HFFc6 (cell line): Measurements from ENCODE around the gene GPC5. TPM values are rescaled to one million over a fixed set of nuclear protein-coding genes. Genes with fewer than 3 reads are reported as not detected.

ENCODE experiments used
- DNase-seq: peaks from one replicate; pipeline ENCODE4 v3.0.0-alpha.2; 2018
- H3K27ac Mint-ChIP-seq: 2 replicates; pipeline ENCODE4 v1.8.0; 2020; ENCODE audit warnings: mild to moderate bottlenecking, mixed read lengths
- H3K27me3 Mint-ChIP-seq: 2 replicates; pipeline ENCODE4 v1.8.0; 2021; ENCODE audit warnings: mild to moderate bottlenecking, moderate library complexity, mixed read lengths; ENCODE audit not compliant: insufficient read depth
- H3K36me3 Mint-ChIP-seq: 2 replicates; pipeline ENCODE4 v1.8.0; 2021; ENCODE audit warnings: low read depth, mixed read lengths
- H3K4me1 Mint-ChIP-seq: 2 replicates; pipeline ENCODE4 v1.8.0; 2020; ENCODE audit warnings: low read depth, mixed read lengths
- H3K4me3 Mint-ChIP-seq: 2 replicates; pipeline ENCODE4 v1.8.0; 2020; ENCODE audit warnings: mild to moderate bottlenecking, moderate library complexity, mixed read lengths
- H3K9me3 Mint-ChIP-seq: 2 replicates; pipeline ENCODE4 v1.8.0; 2020; ENCODE audit warnings: mild to moderate bottlenecking, mixed read lengths
- total RNA-seq, 6 experiments: library from RNA; stranded (reverse); fragmentation: NEBNext Ultra II Directional; extraction: Animal tissue kit (Norgen Biotek cat#: 25700); gene quantifications; 2 replicates in 1 of 6; 3 replicates in 5 of 6; pipeline ENCODE4 v1.2.3, GENCODE V29; 2021
- TF ChIP-seq, protein P1 (sequence below): fragments of 200-600 bp; sonication (generic); IDR thresholded peaks from 2 replicates; pipeline ENCODE4 v1.5.0; 2021; ENCODE audit warnings: antibody characterized with exemption, mild to moderate bottlenecking

The GPC5 gene
- total RNA-seq, 6 experiments from 2014 or later, result 0.06 TPM; not detected in 5

DNA sequence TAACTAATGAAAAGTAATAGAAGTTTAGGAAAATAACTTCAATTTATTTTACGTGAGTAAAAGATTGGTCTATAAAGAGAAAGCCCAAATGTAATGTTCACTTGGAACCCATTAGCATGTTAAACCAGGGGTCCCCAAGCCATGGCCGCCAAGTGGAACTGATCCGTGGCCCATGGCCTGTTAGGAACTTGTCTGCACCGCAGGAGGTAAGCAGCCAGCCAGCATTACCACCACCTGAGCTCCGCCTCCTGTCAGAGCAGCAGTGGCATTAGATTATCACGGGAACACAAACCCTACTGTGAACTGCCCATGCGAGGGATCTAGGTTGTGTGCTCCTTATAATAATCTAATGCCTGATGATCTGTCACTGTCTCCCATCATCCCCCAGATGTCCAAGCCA, 1009.4 kb downstream of the GPC5 start:
- H3K4me1 Mint-ChIP-seq, result no peaks in the 10 kb centered on the region
- H3K9me3 Mint-ChIP-seq, result 0 out of 2 replicates have a peak, but pooled peaks cover 3% of the 10 kb centered on the region
- no peak for DNase-seq
- no peak overlapping the region for H3K27ac Mint-ChIP-seq
- TF ChIP-seq, protein P1, sequence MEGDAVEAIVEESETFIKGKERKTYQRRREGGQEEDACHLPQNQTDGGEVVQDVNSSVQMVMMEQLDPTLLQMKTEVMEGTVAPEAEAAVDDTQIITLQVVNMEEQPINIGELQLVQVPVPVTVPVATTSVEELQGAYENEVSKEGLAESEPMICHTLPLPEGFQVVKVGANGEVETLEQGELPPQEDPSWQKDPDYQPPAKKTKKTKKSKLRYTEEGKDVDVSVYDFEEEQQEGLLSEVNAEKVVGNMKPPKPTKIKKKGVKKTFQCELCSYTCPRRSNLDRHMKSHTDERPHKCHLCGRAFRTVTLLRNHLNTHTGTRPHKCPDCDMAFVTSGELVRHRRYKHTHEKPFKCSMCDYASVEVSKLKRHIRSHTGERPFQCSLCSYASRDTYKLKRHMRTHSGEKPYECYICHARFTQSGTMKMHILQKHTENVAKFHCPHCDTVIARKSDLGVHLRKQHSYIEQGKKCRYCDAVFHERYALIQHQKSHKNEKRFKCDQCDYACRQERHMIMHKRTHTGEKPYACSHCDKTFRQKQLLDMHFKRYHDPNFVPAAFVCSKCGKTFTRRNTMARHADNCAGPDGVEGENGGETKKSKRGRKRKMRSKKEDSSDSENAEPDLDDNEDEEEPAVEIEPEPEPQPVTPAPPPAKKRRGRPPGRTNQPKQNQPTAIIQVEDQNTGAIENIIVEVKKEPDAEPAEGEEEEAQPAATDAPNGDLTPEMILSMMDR, result no peak
- no peaks in the 10 kb centered on the region for H3K36me3 Mint-ChIP-seq
- no peaks in the 10 kb centered on the region for H3K27me3 Mint-ChIP-seq
- H3K4me3 Mint-ChIP-seq, result no peak overlapping the region

DNA sequence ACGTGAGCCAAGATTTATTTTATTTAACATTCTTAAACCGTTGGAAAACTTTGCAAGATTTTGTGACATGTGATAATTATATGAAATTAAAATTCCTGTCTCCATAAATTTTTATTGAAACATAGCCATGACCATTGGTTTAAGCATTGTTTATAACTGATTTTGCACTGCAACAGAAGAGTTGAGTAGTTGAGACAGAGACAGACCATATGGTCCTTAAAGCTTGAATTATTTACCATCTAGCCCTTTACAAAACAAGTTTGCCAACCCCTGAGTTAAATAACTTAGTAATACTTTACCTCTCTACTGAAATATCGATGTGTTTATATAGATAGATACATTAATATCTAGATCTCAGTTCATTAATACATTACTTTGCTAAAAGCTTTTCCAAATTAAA, 1014.1 kb downstream of the GPC5 start:
- H3K36me3 Mint-ChIP-seq, result no peaks in the 10 kb centered on the region; the same call in 1 of the 2 replicates
- no peak for DNase-seq
- peaks cover 35% of the 10 kb centered on the region for H3K9me3 Mint-ChIP-seq
- no peaks in the 10 kb centered on the region for H3K4me1 Mint-ChIP-seq
- no peak overlapping the region for H3K4me3 Mint-ChIP-seq
- TF ChIP-seq, protein P1, result no peak
- no peak overlapping the region for H3K27ac Mint-ChIP-seq
- H3K27me3 Mint-ChIP-seq, result peaks cover 3% of the 10 kb centered on the region; the same call in 1 of the 2 replicates

DNA sequence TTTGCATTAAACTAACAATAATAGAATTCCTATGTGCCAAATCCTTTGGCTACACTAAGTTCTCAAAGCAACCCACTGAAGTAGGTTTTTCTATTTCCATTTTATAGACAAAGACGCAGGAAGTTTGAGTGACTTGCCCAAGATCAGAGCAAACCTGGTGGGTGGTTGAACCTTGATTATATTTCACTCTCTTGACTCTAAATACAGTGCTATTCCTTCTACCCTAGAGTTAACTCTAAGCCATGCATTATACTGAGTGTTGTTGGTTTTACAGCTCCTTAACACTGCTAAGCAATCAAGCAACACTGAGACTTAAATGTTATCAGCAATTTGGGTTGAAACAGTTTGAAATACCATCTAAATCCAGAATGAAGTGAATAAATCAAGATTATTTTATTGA, 1014.6 kb downstream of the GPC5 start:
- Mint-ChIP-seq H3K4me1 (no peaks in the 10 kb centered on the region), H3K27ac (no peak overlapping the region), H3K4me3 (no peak overlapping the region), H3K36me3 (no peaks in the 10 kb centered on the region; the same call in 1 of the 2 replicates), H3K27me3 (peaks cover 3% of the 10 kb centered on the region; the same call in 1 of the 2 replicates), H3K9me3 (peaks cover 35% of the 10 kb centered on the region)
- no peak for DNase-seq
- TF ChIP-seq, protein P1, result no peak

DNA sequence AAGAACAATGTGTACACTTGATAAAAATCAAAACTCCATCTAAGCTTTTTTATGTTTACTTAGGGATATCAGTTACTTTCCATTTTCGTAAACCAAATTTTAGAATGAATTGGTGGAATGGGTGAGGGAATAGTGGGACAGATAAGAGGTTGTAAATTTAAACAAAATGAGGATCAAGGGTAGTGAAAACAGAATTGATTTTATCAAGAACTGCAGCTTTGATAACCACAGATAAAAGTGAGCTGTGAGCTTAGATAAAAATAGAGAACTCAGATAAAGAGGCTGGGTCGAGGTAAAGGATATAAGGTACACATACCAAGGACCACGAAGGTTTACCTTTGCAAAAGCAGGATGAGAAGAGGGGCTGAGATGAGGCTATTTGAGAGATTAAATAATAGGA, 1015.0 kb downstream of the GPC5 start:
- peaks cover 35% of the 10 kb centered on the region for H3K9me3 Mint-ChIP-seq
- H3K27me3 Mint-ChIP-seq, result peaks cover 3% of the 10 kb centered on the region; the same call in 1 of the 2 replicates
- H3K36me3 Mint-ChIP-seq, result no peaks in the 10 kb centered on the region; the same call in 1 of the 2 replicates
- no peaks in the 10 kb centered on the region for H3K4me1 Mint-ChIP-seq
- no peak for DNase-seq
- no peak overlapping the region for H3K4me3 Mint-ChIP-seq
- H3K27ac Mint-ChIP-seq, result no peak overlapping the region
- TF ChIP-seq, protein P1, result no peak

DNA sequence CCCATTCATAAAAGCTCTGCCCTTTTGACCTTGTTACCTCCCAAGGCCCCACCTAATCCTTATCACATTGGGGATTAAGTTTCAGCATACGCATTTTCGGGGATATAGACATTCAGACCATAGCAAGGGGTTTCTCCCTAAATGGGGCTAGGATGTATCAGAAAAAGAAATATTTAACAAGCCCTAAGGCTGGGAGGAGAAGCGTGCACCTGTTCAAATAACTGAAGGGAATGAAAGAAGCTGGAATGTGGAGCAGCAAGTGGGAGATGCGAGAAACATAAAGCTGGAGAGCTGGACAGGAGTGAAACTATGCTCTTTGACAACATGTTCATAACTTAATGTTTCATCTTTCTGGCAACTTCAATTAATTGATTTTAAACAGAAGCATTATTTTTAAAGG, 1016.4 kb downstream of the GPC5 start:
- TF ChIP-seq, protein P1, result no peak
- H3K9me3 Mint-ChIP-seq, result peaks cover 41% of the 10 kb centered on the region
- peaks cover 3% of the 10 kb centered on the region; the same call in 1 of the 2 replicates for H3K27me3 Mint-ChIP-seq
- no peaks in the 10 kb centered on the region for H3K4me1 Mint-ChIP-seq
- no peaks in the 10 kb centered on the region; the same call in 1 of the 2 replicates for H3K36me3 Mint-ChIP-seq
- no peak for DNase-seq
- H3K4me3 Mint-ChIP-seq, result no peak overlapping the region
- no peak overlapping the region for H3K27ac Mint-ChIP-seq

DNA sequence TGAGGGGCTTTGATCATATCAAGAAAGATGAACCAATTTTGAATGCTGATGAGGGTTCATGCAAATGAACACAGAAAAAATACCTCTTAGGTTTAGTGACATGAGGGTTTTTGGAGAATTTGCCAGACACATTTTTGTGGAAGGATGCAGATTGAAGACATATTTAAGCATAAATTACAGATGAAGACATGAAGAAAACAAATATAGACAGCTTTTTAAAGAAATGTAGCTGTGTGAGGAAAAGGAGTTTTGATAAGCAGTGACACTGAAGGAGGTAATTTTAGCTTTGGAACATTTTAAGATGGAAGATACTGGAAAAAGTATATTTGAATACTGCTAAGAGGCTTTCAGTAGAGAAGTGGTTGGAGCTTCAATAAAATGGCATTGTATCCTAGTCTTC, 1017.4 kb downstream of the GPC5 start:
- TF ChIP-seq, protein P1, result no peak
- Mint-ChIP-seq H3K4me1 (no peaks in the 10 kb centered on the region), H3K9me3 (peaks cover 45% of the 10 kb centered on the region), H3K27me3 (peaks cover 3% of the 10 kb centered on the region; the same call in 1 of the 2 replicates), H3K27ac (no peak overlapping the region), H3K4me3 (no peak overlapping the region), H3K36me3 (no peaks in the 10 kb centered on the region; the same call in 1 of the 2 replicates)
- no peak for DNase-seq
